Cardiac muscle cell (in vitro differentiated cells and primary cell): ENCODE results near the gene KCNH3. TPM values are rescaled to one million over a fixed set of nuclear protein-coding genes. Genes with fewer than 3 reads are reported as not detected.
"Not testable (repeated sequence)": the region's sequence is repeated elsewhere in the genome, so short reads cannot be mapped to it uniquely, and the experiment has no call there.

ENCODE experiments used
- DNase-seq, 2 donors: peaks; one replicate each; pipeline versions ENCODE4 v3.0.0 to v3.0.0-alpha.2; 2010 to 2017; ENCODE audit warnings: low read depth in 1 of 2, low spot score in 1 of 2
- H3K27ac ChIP-seq: fragments of 200-600 bp; sonication (generic); 2 replicates; pipeline ENCODE4 v1.5.1; 2016
- H3K27me3 ChIP-seq: fragments of 200-600 bp; sonication (generic); 2 replicates; pipeline ENCODE4 v1.6.0; 2016; ENCODE audit warnings: control low read depth
- H3K36me3 ChIP-seq: fragments of 200-600 bp; sonication (generic); 2 replicates; pipeline ENCODE4 v1.5.1; 2016; ENCODE audit warnings: control low read depth
- H3K4me1 ChIP-seq: fragments of 200-600 bp; sonication (generic); 2 replicates; pipeline ENCODE4 v1.8.1; 2017; ENCODE audit warnings: low read depth, mild to moderate bottlenecking, mixed run types
- H3K4me3 ChIP-seq: fragments of 200-600 bp; sonication (generic); 2 replicates; pipeline ENCODE4 v1.5.1; 2016; ENCODE audit warnings: mild to moderate bottlenecking
- H3K9me3 ChIP-seq: fragments of 200-600 bp; sonication (generic); 2 replicates; pipeline ENCODE4 v1.5.1; 2017; ENCODE audit warnings: low read depth, mild to moderate bottlenecking, control low read depth
- CTCF ChIP-seq: IDR thresholded peaks from 2 replicates; pipeline ENCODE4 v1.5.1; 2012; ENCODE audit warnings: low read depth, mild to moderate bottlenecking, low read length
- polyA plus RNA-seq: library from polyadenylated mRNA; unstranded; fragments of >200 nt; fragmentation: Nextera tagmentation; extraction: Ambion mirVana; gene quantifications from 2 replicates; pipeline ENCODE4 v1.2.1, GENCODE V29; 2016
- total RNA-seq: library from RNA; depleted of rRNA; stranded (reverse); fragments of >200 nt; gene quantifications from 2 replicates; pipeline ENCODE4 v1.2.3, GENCODE V29; 2016

KCNH3 gene
- total and polyA plus RNA-seq, 2 experiments from 2014 or later, result 0.34 to 0.86 TPM

- no peak for DNase-seq
- H3K9me3 ChIP-seq, result no peaks in the 10 kb centered on the region
These were observed 59.7 kb downstream of the KCNH3 start for GRCh38 chr12:49598527-49598926.

GRCh38 chr12:49599961-49600360, 61.1 kb downstream of the KCNH3 start:
- Histone ChIP-seq H3K9me3 (no peaks in the 10 kb centered on the region), H3K27ac (no peak overlapping the region)
- TF ChIP-seq CTCF, result no peak

More at GRCh38 chr12:49598527-49598926, 59.7 kb downstream of the KCNH3 start:
- Histone ChIP-seq H3K27ac (no peak overlapping the region), H3K4me1 (no peaks in the 10 kb centered on the region), H3K4me3 (no peak overlapping the region), H3K36me3 (no peaks in the 10 kb centered on the region), H3K27me3 (no peaks in the 10 kb centered on the region)
- TF ChIP-seq CTCF, result no peak

GRCh38 chr12:49603721-49604120, 64.9 kb downstream of the KCNH3 start:
- no peak overlapping the region for H3K27ac ChIP-seq
- H3K4me3 ChIP-seq, result no peak overlapping the region
- no peak for TF ChIP-seq CTCF
- no peaks in the 10 kb centered on the region for H3K4me1 ChIP-seq
- no peaks in the 10 kb centered on the region for H3K27me3 ChIP-seq
- no peaks in the 10 kb centered on the region for H3K9me3 ChIP-seq
- H3K36me3 ChIP-seq, result no peaks in the 10 kb centered on the region
- DNase-seq, result no peak

More at GRCh38 chr12:49599961-49600360, 61.1 kb downstream of the KCNH3 start:
- Histone ChIP-seq H3K27me3 (no peaks in the 10 kb centered on the region), H3K4me3 (no peak overlapping the region), H3K36me3 (no peaks in the 10 kb centered on the region), H3K4me1 (no peaks in the 10 kb centered on the region)
- no peak for DNase-seq

GRCh38 chr12:49604856-49605255, 66.0 kb downstream of the KCNH3 start:
- Histone ChIP-seq H3K9me3 (no peaks in the 10 kb centered on the region), H3K27ac (no peak overlapping the region), H3K4me1 (no peaks in the 10 kb centered on the region), H3K27me3 (no peaks in the 10 kb centered on the region), H3K36me3 (no peaks in the 10 kb centered on the region), H3K4me3 (no peak overlapping the region)
- TF ChIP-seq CTCF, result no peak
- no peak for DNase-seq

- not testable (repeated sequence) for H3K27me3 ChIP-seq, H3K36me3 ChIP-seq
These were observed 66.7 kb downstream of the KCNH3 start, which contains the start of gene FAM186B for GRCh38 chr12:49605539-49605938. Gene FAM186B, minus strand, starts transcription at chr12:49605639. Its CDS starts 162 bp downstream, at chr12:49605477.

More at GRCh38 chr12:49605539-49605938, 66.7 kb downstream of the KCNH3 start, which contains the start of gene FAM186B:
- not testable (repeated sequence) for H3K4me3 ChIP-seq, H3K9me3 ChIP-seq, H3K4me1 ChIP-seq, H3K27ac ChIP-seq, DNase-seq

Other genes starting within 250 kb of the KCNH3 start
- 0.53 and 4.0 TPM in 2 replicates for gene PRPH, start 243.9 kb upstream of the KCNH3 start, total RNA-seq
- 1.1 and 1.8 TPM in 2 replicates for gene PRPH, start 243.9 kb upstream of the KCNH3 start, polyA plus RNA-seq
- 8.0 and 72.9 TPM in 2 replicates for gene TROAP, start 215.8 kb upstream of the KCNH3 start, total RNA-seq
- 8.2 and 82.4 TPM in 2 replicates for gene TROAP, start 215.8 kb upstream of the KCNH3 start, polyA plus RNA-seq
- not detected in 2 replicates for gene C1QL4, start 201.8 kb upstream of the KCNH3 start, total RNA-seq
- gene C1QL4, start 201.8 kb upstream of the KCNH3 start, polyA plus RNA-seq, result not detected in 2 replicates
- gene DNAJC22, start 192.1 kb upstream of the KCNH3 start, total RNA-seq, result 0.48 and 0.49 TPM in 2 replicates
- 0.33 and 1.1 TPM in 2 replicates for gene DNAJC22, start 192.1 kb upstream of the KCNH3 start, polyA plus RNA-seq
- gene SPATS2, start 171.6 kb upstream of the KCNH3 start, total RNA-seq, result 23.3 and 31.0 TPM in 2 replicates
- gene SPATS2, start 171.6 kb upstream of the KCNH3 start, polyA plus RNA-seq, result 43.1 and 50.0 TPM in 2 replicates
- 75.6 and 109 TPM in 2 replicates for gene MCRS1, start 29.1 kb downstream of the KCNH3 start, total RNA-seq
- gene MCRS1, start 29.1 kb downstream of the KCNH3 start, polyA plus RNA-seq, result 74.5 and 104 TPM in 2 replicates
- 0.21 and 1.6 TPM in 2 replicates for gene FAM186B, start 66.6 kb downstream of the KCNH3 start, total RNA-seq
- gene FAM186B, start 66.6 kb downstream of the KCNH3 start, polyA plus RNA-seq, result 0.64 and 0.99 TPM in 2 replicates
- gene PRPF40B, start 84.5 kb downstream of the KCNH3 start, total RNA-seq, result 27.4 and 52.9 TPM in 2 replicates
- 46.4 and 67.0 TPM in 2 replicates for gene PRPF40B, start 84.5 kb downstream of the KCNH3 start, polyA plus RNA-seq
- gene FMNL3, start 168.4 kb downstream of the KCNH3 start, total RNA-seq, result 5.1 and 5.6 TPM in 2 replicates
- 2.9 and 4.7 TPM in 2 replicates for gene FMNL3, start 168.4 kb downstream of the KCNH3 start, polyA plus RNA-seq
- 192 and 232 TPM in 2 replicates for gene TMBIM6, start 202.5 kb downstream of the KCNH3 start, total RNA-seq
- gene TMBIM6, start 202.5 kb downstream of the KCNH3 start, polyA plus RNA-seq, result 388 and 524 TPM in 2 replicates